IPS-NIHi11 (cell line): Measurements from ENCODE around the gene SUV39H2.
"Not testable (repeated sequence)": the region's sequence is repeated elsewhere in the genome, so short reads cannot be mapped to it uniquely, and the experiment has no call there.

Source experiments
- DNase-seq: peaks from one replicate; pipeline ENCODE4 v3.0.0; 2012; ENCODE audit warnings: mixed read lengths, low spot score

The SUV39H2 gene

GRCh38 chr10:14878266-14879123 is at the start of gene SUV39H2:
TSS of gene SUV39H2 (plus strand) at chr10:14878866. CDS start at chr10:14878889, 23 bp downstream.
- peak; percentile 99 for DNase-seq

GRCh38 chr10:14833106-14833505 is 45.6 kb upstream of the SUV39H2 start:
- DNase-seq, result no peak

- DNase-seq, result no peak
These were observed 42.5 kb upstream of the SUV39H2 start for GRCh38 chr10:14836208-14836607.

- no peak for DNase-seq
These were observed 41.5 kb upstream of the SUV39H2 start for GRCh38 chr10:14837003-14837756.

- DNase-seq, result peak; percentile 97
These were observed 40.7 kb upstream of the SUV39H2 start, which contains the start of the genes CDNF, HSPA14 and MSANTD7 for GRCh38 chr10:14837757-14838581. TSS of gene CDNF (minus strand) at chr10:14838037. CDS start at chr10:14837946, 91 bp downstream. TSS of gene HSPA14 (plus strand) at chr10:14838306. CDS start at chr10:14838403, 97 bp downstream. TSS of gene MSANTD7 (plus strand) at chr10:14838306. CDS start at chr10:14842285, 3,979 bp downstream.

- DNase-seq, result peak; percentile 76
These were observed 39.9 kb upstream of the SUV39H2 start for GRCh38 chr10:14838582-14839304.

- no peak for DNase-seq
These were observed 39.4 kb upstream of the SUV39H2 start for GRCh38 chr10:14839305-14839695.

- no peak for DNase-seq
These were observed 38.5 kb upstream of the SUV39H2 start for GRCh38 chr10:14840178-14840577.

- no peak for DNase-seq
These were observed 35.2 kb upstream of the SUV39H2 start for GRCh38 chr10:14843327-14843988.

- DNase-seq, result no peak
These were observed 33.7 kb upstream of the SUV39H2 start for GRCh38 chr10:14844948-14845347.

- no peak for DNase-seq
These were observed 26.4 kb upstream of the SUV39H2 start for GRCh38 chr10:14852236-14852635.

- DNase-seq, result no peak
These were observed 23.2 kb upstream of the SUV39H2 start for GRCh38 chr10:14855453-14855852.

- DNase-seq, result no peak
These were observed 20.2 kb upstream of the SUV39H2 start for GRCh38 chr10:14858338-14858960.

GRCh38 chr10:14859043-14859442 is 19.6 kb upstream of the SUV39H2 start:
- no peak for DNase-seq

GRCh38 chr10:14859775-14860174 is 18.9 kb upstream of the SUV39H2 start:
- DNase-seq, result no peak

GRCh38 chr10:14860791-14861190 is 17.9 kb upstream of the SUV39H2 start:
- DNase-seq, result no peak

- DNase-seq, result not testable (repeated sequence)
These were observed 14.2 kb upstream of the SUV39H2 start for GRCh38 chr10:14864466-14864865.

- not testable (repeated sequence) for DNase-seq
These were observed 13.8 kb upstream of the SUV39H2 start for GRCh38 chr10:14864871-14865270.

GRCh38 chr10:14873090-14873760 is 5.4 kb upstream of the SUV39H2 start:
- DNase-seq, result no peak

GRCh38 chr10:14875941-14876340 is 2.7 kb upstream of the SUV39H2 start:
- DNase-seq, result no peak
